Dendritic cell treated with granulocyte-macrophage colony-stimulating factor and Interleukin-4, amounts not matched to agents 40 ng/mL and 50 ng/mL, for 4 days (primary cell): ENCODE results near the gene G6PD.

ENCODE experiments used
- H3K27ac Mint-ChIP-seq: one replicate; pipeline ENCODE4 v1.8.0; 2022; ENCODE audit warnings: mild to moderate bottlenecking, mixed read lengths
- H3K27me3 Mint-ChIP-seq: one replicate; pipeline ENCODE4 v1.8.0; 2022; ENCODE audit warnings: mild to moderate bottlenecking, mixed read lengths
- H3K36me3 Mint-ChIP-seq: one replicate; pipeline ENCODE4 v1.8.0; 2022; ENCODE audit warnings: low read depth, mixed read lengths
- H3K4me1 Mint-ChIP-seq: one replicate; pipeline ENCODE4 v1.8.0; 2022; ENCODE audit warnings: low read depth, mixed read lengths
- H3K4me3 Mint-ChIP-seq: one replicate; pipeline ENCODE4 v1.8.0; 2022; ENCODE audit warnings: mild to moderate bottlenecking, moderate library complexity, mixed read lengths
- H3K9me3 Mint-ChIP-seq: one replicate; pipeline ENCODE4 v1.8.0; 2022; ENCODE audit warnings: mixed read lengths
- intact Hi-C: fragments of 100-400 bp; cut with micrococcal nuclease; formaldehyde crosslinking; loops from one replicate; pipeline ENCODE4 v1.15.0; 2022

The G6PD gene

GRCh38 chrX:154534526-154535322 is 11.9 kb downstream of the G6PD start:
- intact Hi-C loops: loop anchor here (5.0 kb wide), 1 partner anchor 402 kb away; no protein-coding TSS in a partner anchor
- peaks cover 89% of the 10 kb centered on the region for H3K36me3 Mint-ChIP-seq
- H3K9me3 Mint-ChIP-seq: no peaks in the 10 kb centered on the region
- H3K4me1 Mint-ChIP-seq: peaks cover 24% of the 10 kb centered on the region
- H3K4me3 Mint-ChIP-seq: no peak overlapping the region
- H3K27ac Mint-ChIP-seq: peak overlapping the region; percentile 45
- H3K27me3 Mint-ChIP-seq: no peaks in the 10 kb centered on the region

GRCh38 chrX:154532690-154533089 is 14.0 kb downstream of the G6PD start:
- intact Hi-C loops: loop anchor here (5.0 kb wide), 1 partner anchor 400 kb away; no protein-coding TSS in a partner anchor

DNA sequence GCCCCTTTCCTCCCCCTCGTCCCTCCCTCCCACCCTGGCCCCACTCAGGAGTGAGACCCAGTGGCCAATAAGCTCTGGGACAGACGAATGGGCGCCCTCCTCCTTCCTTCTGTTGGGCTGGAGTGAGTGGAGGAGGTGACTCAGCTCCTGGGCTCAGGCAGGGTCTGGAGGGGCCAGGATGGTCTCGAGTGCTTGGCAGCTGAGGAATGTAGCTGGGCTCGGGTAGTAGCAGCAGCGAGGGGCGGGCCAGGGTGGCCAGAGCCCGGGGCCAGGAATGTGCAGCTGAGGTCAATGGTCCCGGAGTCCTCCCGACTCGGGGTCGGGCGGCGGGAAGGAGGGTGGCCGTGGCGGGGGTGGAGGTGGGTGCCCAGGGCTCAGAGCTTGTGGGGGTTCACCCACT is 15.0 kb downstream of the G6PD start:
- no peaks in the 10 kb centered on the region for H3K9me3 Mint-ChIP-seq
- H3K4me3 Mint-ChIP-seq: no peak overlapping the region
- peaks cover 13% of the 10 kb centered on the region for H3K4me1 Mint-ChIP-seq
- no peaks in the 10 kb centered on the region for H3K27me3 Mint-ChIP-seq
- intact Hi-C loops: loop anchor here (5.0 kb wide), 1 partner anchor 399 kb away; no protein-coding TSS in a partner anchor
- H3K36me3 Mint-ChIP-seq: peaks cover 65% of the 10 kb centered on the region
- H3K27ac Mint-ChIP-seq: no peak overlapping the region

More at GRCh38 chrX:154532690-154533089, 14.0 kb downstream of the G6PD start:
- no peaks in the 10 kb centered on the region for H3K27me3 Mint-ChIP-seq
- no peaks in the 10 kb centered on the region for H3K9me3 Mint-ChIP-seq
- peaks cover 72% of the 10 kb centered on the region for H3K36me3 Mint-ChIP-seq
- no peak overlapping the region for H3K4me3 Mint-ChIP-seq
- H3K27ac Mint-ChIP-seq: no peak overlapping the region
- H3K4me1 Mint-ChIP-seq: peaks cover 13% of the 10 kb centered on the region

- peaks cover 21% of the 10 kb centered on the region for H3K4me1 Mint-ChIP-seq
- no peaks in the 10 kb centered on the region for H3K27me3 Mint-ChIP-seq
- peaks cover 52% of the 10 kb centered on the region for H3K36me3 Mint-ChIP-seq
- no peaks in the 10 kb centered on the region for H3K9me3 Mint-ChIP-seq
- intact Hi-C loops: loop anchor here (5.0 kb wide), 1 partner anchor 398 kb away; no protein-coding TSS in a partner anchor
- H3K27ac Mint-ChIP-seq: no peak overlapping the region
- no peak overlapping the region for H3K4me3 Mint-ChIP-seq
Measured at GRCh38 chrX:154530286-154530685, 16.4 kb downstream of the G6PD start.

- intact Hi-C loops: loop anchor here (5.0 kb wide), 1 partner anchor 37 kb away; the partner anchor contains the start of gene SLC10A3
- Mint-ChIP-seq H3K4me1 (peaks cover 11% of the 10 kb centered on the region), H3K36me3 (peaks cover 41% of the 10 kb centered on the region), H3K27me3 (no peaks in the 10 kb centered on the region), H3K9me3 (no peaks in the 10 kb centered on the region), H3K4me3 (no peak overlapping the region), H3K27ac (no peak overlapping the region)
Measured at GRCh38 chrX:154529206-154529612, 17.4 kb downstream of the G6PD start.

- Mint-ChIP-seq H3K36me3 (peaks cover 20% of the 10 kb centered on the region), H3K4me1 (peaks cover 11% of the 10 kb centered on the region), H3K4me3 (peak overlapping the region; percentile 64), H3K27ac (peak overlapping the region; percentile 78), H3K27me3 (no peaks in the 10 kb centered on the region), H3K9me3 (no peaks in the 10 kb centered on the region)
- intact Hi-C loops: loop anchor here (5.0 kb wide), 1 partner anchor 35 kb away; the partner anchor contains the start of gene SLC10A3
Measured at GRCh38 chrX:154526901-154527675, 19.6 kb downstream of the G6PD start.

DNA sequence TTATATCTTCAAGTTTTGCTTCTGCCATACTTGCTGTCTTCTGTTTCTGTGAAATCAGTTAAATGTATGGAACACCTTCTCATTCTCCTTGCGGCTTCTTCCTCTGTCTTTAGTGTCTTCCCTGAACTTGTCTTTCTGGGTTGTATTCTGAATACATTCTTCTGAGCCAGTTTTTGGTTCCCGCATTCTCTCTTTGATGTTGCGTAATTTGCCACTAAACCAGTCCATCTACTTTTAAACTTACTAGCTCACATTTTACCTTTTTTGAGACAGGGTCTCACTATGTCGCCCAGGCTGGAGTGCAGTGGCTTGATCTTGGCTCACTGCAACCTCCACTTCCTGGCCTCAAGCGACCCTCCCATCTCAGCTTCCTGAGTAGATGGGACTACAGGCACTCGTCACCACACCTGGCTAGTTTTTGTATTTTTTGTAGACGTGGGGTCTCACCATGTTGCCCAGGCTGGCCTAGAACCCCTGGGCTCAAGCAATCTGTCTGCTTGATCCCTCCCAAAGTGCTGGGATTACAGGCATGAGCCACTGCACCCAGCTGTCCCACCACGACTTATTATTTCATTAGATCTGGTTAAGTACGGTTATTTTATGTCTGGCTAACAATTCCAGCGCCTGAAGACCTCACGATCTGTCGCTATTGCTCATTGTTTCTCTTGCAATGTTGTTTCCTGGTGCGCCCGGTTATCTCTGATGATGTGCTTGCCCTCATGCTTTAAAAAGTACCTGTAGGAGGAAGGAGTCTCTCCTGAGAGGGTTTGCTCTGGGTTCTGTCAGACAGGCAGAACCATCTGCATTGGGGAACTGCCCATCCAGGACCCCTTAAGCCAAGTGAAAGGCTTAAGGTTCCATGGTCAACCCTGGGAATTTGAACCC is 20.8 kb downstream of the G6PD start:
- Mint-ChIP-seq H3K4me1 (peaks cover 11% of the 10 kb centered on the region), H3K27ac (no peak overlapping the region), H3K36me3 (peaks cover 7% of the 10 kb centered on the region), H3K4me3 (no peak overlapping the region), H3K27me3 (no peaks in the 10 kb centered on the region), H3K9me3 (no peaks in the 10 kb centered on the region)
- intact Hi-C loops: loop anchor here (5.0 kb wide), 1 partner anchor 34 kb away; the partner anchor contains the start of gene SLC10A3

GRCh38 chrX:154519389-154519788 is 27.3 kb downstream of the G6PD start:
- Mint-ChIP-seq H3K27ac (no peak overlapping the region), H3K4me3 (no peak overlapping the region), H3K4me1 (peaks cover 12% of the 10 kb centered on the region), H3K36me3 (no peaks in the 10 kb centered on the region), H3K9me3 (no peaks in the 10 kb centered on the region), H3K27me3 (no peaks in the 10 kb centered on the region)
- intact Hi-C loops: no loop called here

- Mint-ChIP-seq H3K27ac (peak overlapping the region; percentile 92), H3K36me3 (peaks cover 7% of the 10 kb centered on the region), H3K4me3 (no peak overlapping the region), H3K9me3 (no peaks in the 10 kb centered on the region), H3K27me3 (no peaks in the 10 kb centered on the region), H3K4me1 (peaks cover 27% of the 10 kb centered on the region)
- intact Hi-C loops: no loop called here
Measured at GRCh38 chrX:154517101-154517781, 29.4 kb downstream of the G6PD start.

- Mint-ChIP-seq H3K9me3 (no peaks in the 10 kb centered on the region), H3K4me3 (peak overlapping the region; percentile 85), H3K27ac (peak overlapping the region; percentile 92), H3K36me3 (peaks cover 7% of the 10 kb centered on the region), H3K27me3 (no peaks in the 10 kb centered on the region), H3K4me1 (peaks cover 27% of the 10 kb centered on the region)
- intact Hi-C loops: no loop called here
Measured at GRCh38 chrX:154516656-154517100, 30.0 kb downstream of the G6PD start.

DNA sequence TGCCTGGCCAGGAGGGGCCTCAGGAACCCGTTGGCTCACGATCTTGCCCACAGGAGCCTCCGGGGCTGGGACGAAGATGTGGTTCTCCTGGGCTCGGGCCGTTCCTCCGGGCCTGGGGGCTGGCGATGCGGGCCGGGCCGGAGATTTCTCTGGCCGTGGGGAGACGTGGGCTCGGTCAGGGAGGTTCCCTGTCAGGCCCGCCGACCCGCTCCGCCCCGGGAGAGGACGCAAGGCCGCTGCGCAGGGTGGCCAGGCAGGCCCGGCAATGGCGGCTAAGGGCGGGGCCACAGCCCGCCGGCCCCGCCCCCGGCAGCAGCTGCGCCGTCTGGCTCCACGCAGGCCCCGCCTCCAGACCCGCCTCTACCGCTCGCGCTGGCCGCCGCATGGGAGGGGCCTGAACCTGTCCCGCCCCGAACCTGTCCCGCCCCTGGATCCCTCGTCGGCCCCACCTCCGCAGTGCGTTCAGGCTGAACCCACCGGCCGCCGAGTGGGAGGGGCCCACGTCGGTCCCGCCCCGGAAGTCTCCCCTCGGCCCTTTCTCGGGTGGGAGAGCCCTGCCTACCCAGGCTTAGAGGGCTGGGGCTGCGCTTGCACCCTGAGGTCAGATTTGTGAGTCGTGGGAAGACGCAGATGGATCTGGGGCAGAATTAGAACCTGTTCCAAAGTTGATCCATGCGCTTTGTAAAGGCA is 30.5 kb downstream of the G6PD start, which contains the start of gene FAM3A:
FAM3A (minus strand) TSS at position 267 of the 690 bp plus-strand sequence. CDS start 460 bp downstream, outside the sequence.
- Mint-ChIP-seq H3K9me3 (no peaks in the 10 kb centered on the region), H3K27me3 (no peaks in the 10 kb centered on the region), H3K27ac (peak within 1 kb of the TSS; percentile 92), H3K4me1 (peaks cover 30% of the 10 kb centered on the region), H3K36me3 (peaks cover 8% of the 10 kb centered on the region), H3K4me3 (peak within 1 kb of the TSS; percentile 85)
- intact Hi-C loops: no loop called here
